SK-N-MC (cell line): ENCODE measurements around the gene SH2D4B.

Experiments used
- EZH2 ChIP-seq: fragments of 200-600 bp; sonication (generic); IDR thresholded peaks from one replicate; pipeline ENCODE4 v1.6.1; 2017; ENCODE audit warnings: antibody characterized with exemption
- FOXP2 ChIP-seq: optimal IDR thresholded peaks from 2 replicates; pipeline ENCODE3; 2011; ENCODE audit warnings: mild to moderate bottlenecking, moderate library complexity; ENCODE audit not compliant: insufficient read depth; ENCODE audit errors: extremely low read length, control extremely low read depth
- POLR2AphosphoS5 ChIP-seq: IDR thresholded peaks from 2 replicates; pipeline ENCODE4 v1.6.1; 2012; ENCODE audit warnings: mild to moderate bottlenecking, low read depth, low read length, borderline replicate concordance

GRCh38 chr10:80660266-80660665 lies 122.6 kb downstream of the SH2D4B start:
- TF ChIP-seq POLR2AphosphoS5 (no peak), EZH2 (no peak), FOXP2 (no peak)
